GM12878 (cell line): ENCODE results near the gene WHAMM. TPM values are rescaled to one million over a fixed set of nuclear protein-coding genes. Genes with fewer than 3 reads are reported as not detected.

Experiments used
- BHLHE40 ChIP-seq, 2 experiments: fragments of 450-650 bp in 1 of 2; IDR thresholded peaks; 2 replicates each; pipeline ENCODE4 v1.6.1; 2011 to 2017; ENCODE audit warnings: low read depth in 2 of 2, borderline replicate concordance in 1 of 2, improper control_type of control experiment in 1 of 2, low read length in 1 of 2, mild to moderate bottlenecking in 1 of 2
- CBFB ChIP-seq: IDR thresholded peaks from 2 replicates; pipeline ENCODE4 v1.6.1; 2016; ENCODE audit warnings: antibody characterized with exemption, low read depth
- CHD1 ChIP-seq: IDR thresholded peaks from 2 replicates; pipeline ENCODE4 v1.6.1; 2012; ENCODE audit warnings: low read depth, low read length, improper control_type of control experiment
- CREM ChIP-seq: IDR thresholded peaks from 2 replicates; pipeline ENCODE4 v1.6.1; 2014; ENCODE audit warnings: antibody characterized with exemption, low read depth
- FOXM1 ChIP-seq: IDR thresholded peaks from 2 replicates; pipeline ENCODE4 v1.6.1; 2012; ENCODE audit warnings: low read depth, mild to moderate bottlenecking, inconsistent platforms, low read length, moderate library complexity
- GABPA ChIP-seq: IDR thresholded peaks from 2 replicates; pipeline ENCODE4 v1.6.1; 2014; ENCODE audit warnings: antibody characterized with exemption, low read depth, mild to moderate bottlenecking, inconsistent platforms
- IKZF1 ChIP-seq: fragments of 450-650 bp; conservative IDR thresholded peaks from 2 replicates; pipeline ENCODE4 v1.6.1; 2017; ENCODE audit warnings: antibody characterized with exemption, mild to moderate bottlenecking
- IKZF2 ChIP-seq, 2 experiments: fragments of 450-650 bp; IDR thresholded peaks; 2 replicates each; pipeline ENCODE4 v1.6.1; 2017; ENCODE audit warnings: mild to moderate bottlenecking in 2 of 2, moderate library complexity in 2 of 2
- MEF2A ChIP-seq: IDR thresholded peaks from 2 replicates; pipeline ENCODE4 v1.6.1; 2011; ENCODE audit warnings: low read depth, mild to moderate bottlenecking, low read length, moderate library complexity; ENCODE audit not compliant: insufficient read depth
- POU2F2 ChIP-seq: IDR thresholded peaks from 3 replicates; pipeline ENCODE4 v1.6.1; 2011; ENCODE audit warnings: low read depth, mild to moderate bottlenecking, low read length, borderline replicate concordance
- RUNX3 ChIP-seq: IDR thresholded peaks from 2 replicates; pipeline ENCODE4 v1.6.1; 2012; ENCODE audit warnings: low read length, inconsistent platforms
- SIN3A ChIP-seq: IDR thresholded peaks from 2 replicates; pipeline ENCODE4 v1.6.1; 2012; ENCODE audit warnings: low read depth, low read length, improper control_type of control experiment
- TBL1XR1 ChIP-seq: IDR thresholded peaks from 2 replicates; pipeline ENCODE4 v1.6.1; 2012; ENCODE audit warnings: low read depth, low read length, improper control_type of control experiment
- ZBED1 ChIP-seq: IDR thresholded peaks from 2 replicates; pipeline ENCODE4 v1.6.1; 2016; ENCODE audit warnings: borderline replicate concordance
- ZNF622 ChIP-seq: fragments of 450-650 bp; IDR thresholded peaks from 2 replicates; pipeline ENCODE4 v1.6.1; 2017; ENCODE audit warnings: mild to moderate bottlenecking, inconsistent platforms
- polyA plus RNA-seq, 11 experiments: library from polyadenylated mRNA; depleted of rRNA in 4 of 11; unstranded in 6 of 11; stranded (reverse) in 5 of 11; fragments of >200 nt; fragmentation: Nextera tagmentation in 4 of 11; fragmentation: Illumina TruSeq in 1 of 11; extraction: Ambion mirVana in 4 of 11; extraction: Trizol in 1 of 11; gene quantifications; 1 replicate in 1 of 11; 2 replicates in 10 of 11; pipeline versions ENCODE4 v1.2.1 to v1.2.3, GENCODE V29; 2011 to 2016; ENCODE audit warnings: inconsistent platforms in 2 of 11, missing spikeins in 2 of 11, low read depth in 1 of 11
- total RNA-seq, 4 experiments: library from RNA; depleted of rRNA in 3 of 4; stranded (reverse); fragments of >200 nt in 3 of 4; fragmentation: Illumina TruSeq in 1 of 4; extraction: Trizol in 1 of 4; gene quantifications; 2 replicates each; pipeline versions ENCODE4 v1.2.1 to v1.2.3, GENCODE V29; 2013 to 2021
- TF ChIP-seq, protein P1 (sequence below): IDR thresholded peaks from 2 replicates; pipeline ENCODE4 v1.6.1; 2012; ENCODE audit warnings: low read length, inconsistent platforms
- TF ChIP-seq, protein P2 (sequence below): fragments of 450-650 bp; IDR thresholded peaks from 2 replicates; pipeline ENCODE4 v1.6.1; 2017; ENCODE audit warnings: low read depth, mild to moderate bottlenecking, moderate library complexity
- TF ChIP-seq, protein P3 (sequence below): fragments of 450-650 bp; IDR thresholded peaks from 2 replicates; pipeline ENCODE4 v1.6.1; 2017; ENCODE audit warnings: antibody characterized with exemption, mild to moderate bottlenecking, moderate library complexity
- TF ChIP-seq, protein P4 (sequence below): IDR thresholded peaks from 2 replicates; pipeline ENCODE4 v1.6.1; 2012; ENCODE audit warnings: low read depth, low read length, improper control_type of control experiment
- TF ChIP-seq, protein P5 (sequence below): IDR thresholded peaks from 2 replicates; pipeline ENCODE4 v1.6.1; 2011; ENCODE audit warnings: borderline replicate concordance, low read depth, mild to moderate bottlenecking, moderate library complexity, low read length; ENCODE audit not compliant: insufficient read depth, poor library complexity, severe bottlenecking

Gene WHAMM
- total and polyA plus RNA-seq, 10 of the 15 experiments (the other 5 are each of a cell fraction or from before 2014, with no cell fraction given) = 0.87 to 6.7 (median 2.5) TPM

DNA sequence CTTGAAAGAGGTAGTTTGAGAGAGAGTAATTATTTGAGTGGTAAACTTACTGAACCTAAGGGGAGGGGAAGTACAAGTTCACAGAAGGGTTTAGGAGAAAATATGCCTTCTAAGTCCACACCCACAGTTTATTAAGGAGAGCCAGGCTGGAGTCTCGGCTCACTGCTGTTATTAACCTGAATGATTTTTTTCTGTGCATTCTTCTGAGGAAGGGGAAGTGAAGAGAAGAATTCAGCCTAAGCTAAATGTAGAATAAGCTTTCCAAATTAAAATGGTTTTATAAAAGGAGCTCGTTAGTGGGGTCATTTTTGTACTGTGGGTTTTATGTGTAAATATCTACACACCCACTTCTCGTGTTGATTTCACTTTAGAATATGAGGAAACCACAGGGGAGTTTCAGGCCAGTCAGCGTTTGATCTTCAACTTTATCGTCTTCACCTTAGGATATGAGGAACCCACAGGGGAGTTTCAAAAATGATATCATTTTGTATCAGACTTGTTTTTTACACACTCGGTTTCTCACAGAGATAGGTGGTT is 1.5 kb downstream of the WHAMM start (continued):
- TF ChIP-seq IKZF2 (IDR thresholded peaks at IDR 0.05) = peak; percentile 53 to 54; a peak in 2 of 4 replicates
- TF ChIP-seq, protein P1, sequence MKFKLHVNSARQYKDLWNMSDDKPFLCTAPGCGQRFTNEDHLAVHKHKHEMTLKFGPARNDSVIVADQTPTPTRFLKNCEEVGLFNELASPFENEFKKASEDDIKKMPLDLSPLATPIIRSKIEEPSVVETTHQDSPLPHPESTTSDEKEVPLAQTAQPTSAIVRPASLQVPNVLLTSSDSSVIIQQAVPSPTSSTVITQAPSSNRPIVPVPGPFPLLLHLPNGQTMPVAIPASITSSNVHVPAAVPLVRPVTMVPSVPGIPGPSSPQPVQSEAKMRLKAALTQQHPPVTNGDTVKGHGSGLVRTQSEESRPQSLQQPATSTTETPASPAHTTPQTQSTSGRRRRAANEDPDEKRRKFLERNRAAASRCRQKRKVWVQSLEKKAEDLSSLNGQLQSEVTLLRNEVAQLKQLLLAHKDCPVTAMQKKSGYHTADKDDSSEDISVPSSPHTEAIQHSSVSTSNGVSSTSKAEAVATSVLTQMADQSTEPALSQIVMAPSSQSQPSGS = peak; percentile 92
- TF ChIP-seq BHLHE40 (IDR thresholded peaks at IDR 0.05; ENCODE audit: borderline replicate concordance in 1 of 2, low read depth in 2 of 2, low read length in 1 of 2) = peak; percentile 59 to 71; a peak in 3 of 4 replicates
- TF ChIP-seq RUNX3 = peak; percentile 97
- peak; percentile 35 for TF ChIP-seq IKZF1
- TF ChIP-seq, protein P2, sequence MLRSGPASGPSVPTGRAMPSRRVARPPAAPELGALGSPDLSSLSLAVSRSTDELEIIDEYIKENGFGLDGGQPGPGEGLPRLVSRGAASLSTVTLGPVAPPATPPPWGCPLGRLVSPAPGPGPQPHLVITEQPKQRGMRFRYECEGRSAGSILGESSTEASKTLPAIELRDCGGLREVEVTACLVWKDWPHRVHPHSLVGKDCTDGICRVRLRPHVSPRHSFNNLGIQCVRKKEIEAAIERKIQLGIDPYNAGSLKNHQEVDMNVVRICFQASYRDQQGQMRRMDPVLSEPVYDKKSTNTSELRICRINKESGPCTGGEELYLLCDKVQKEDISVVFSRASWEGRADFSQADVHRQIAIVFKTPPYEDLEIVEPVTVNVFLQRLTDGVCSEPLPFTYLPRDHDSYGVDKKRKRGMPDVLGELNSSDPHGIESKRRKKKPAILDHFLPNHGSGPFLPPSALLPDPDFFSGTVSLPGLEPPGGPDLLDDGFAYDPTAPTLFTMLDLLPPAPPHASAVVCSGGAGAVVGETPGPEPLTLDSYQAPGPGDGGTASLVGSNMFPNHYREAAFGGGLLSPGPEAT = peak; percentile 92
- TF ChIP-seq GABPA = 0 out of 2 replicates have a peak, but pooled peaks have one; percentile 43
- TF ChIP-seq FOXM1 = peak; percentile 86; the same call in 1 of the 2 replicates
- peak; percentile 82; the same call in 1 of the 2 replicates for TF ChIP-seq CBFB
- peak; percentile 72 for TF ChIP-seq CREM
- no peak for TF ChIP-seq ZNF622
- peak; percentile 82 for TF ChIP-seq TBL1XR1
- peak; percentile 75 for TF ChIP-seq MEF2A
- TF ChIP-seq POU2F2 = 0 out of 3 replicates have a peak, but pooled peaks have one; percentile 11
- TF ChIP-seq ZBED1 = peak; percentile 80; the same call in 1 of the 2 replicates
- no peak for TF ChIP-seq CHD1
- TF ChIP-seq, protein P3, sequence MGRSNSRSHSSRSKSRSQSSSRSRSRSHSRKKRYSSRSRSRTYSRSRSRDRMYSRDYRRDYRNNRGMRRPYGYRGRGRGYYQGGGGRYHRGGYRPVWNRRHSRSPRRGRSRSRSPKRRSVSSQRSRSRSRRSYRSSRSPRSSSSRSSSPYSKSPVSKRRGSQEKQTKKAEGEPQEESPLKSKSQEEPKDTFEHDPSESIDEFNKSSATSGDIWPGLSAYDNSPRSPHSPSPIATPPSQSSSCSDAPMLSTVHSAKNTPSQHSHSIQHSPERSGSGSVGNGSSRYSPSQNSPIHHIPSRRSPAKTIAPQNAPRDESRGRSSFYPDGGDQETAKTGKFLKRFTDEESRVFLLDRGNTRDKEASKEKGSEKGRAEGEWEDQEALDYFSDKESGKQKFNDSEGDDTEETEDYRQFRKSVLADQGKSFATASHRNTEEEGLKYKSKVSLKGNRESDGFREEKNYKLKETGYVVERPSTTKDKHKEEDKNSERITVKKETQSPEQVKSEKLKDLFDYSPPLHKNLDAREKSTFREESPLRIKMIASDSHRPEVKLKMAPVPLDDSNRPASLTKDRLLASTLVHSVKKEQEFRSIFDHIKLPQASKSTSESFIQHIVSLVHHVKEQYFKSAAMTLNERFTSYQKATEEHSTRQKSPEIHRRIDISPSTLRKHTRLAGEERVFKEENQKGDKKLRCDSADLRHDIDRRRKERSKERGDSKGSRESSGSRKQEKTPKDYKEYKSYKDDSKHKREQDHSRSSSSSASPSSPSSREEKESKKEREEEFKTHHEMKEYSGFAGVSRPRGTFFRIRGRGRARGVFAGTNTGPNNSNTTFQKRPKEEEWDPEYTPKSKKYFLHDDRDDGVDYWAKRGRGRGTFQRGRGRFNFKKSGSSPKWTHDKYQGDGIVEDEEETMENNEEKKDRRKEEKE = no peak
- TF ChIP-seq, protein P4, sequence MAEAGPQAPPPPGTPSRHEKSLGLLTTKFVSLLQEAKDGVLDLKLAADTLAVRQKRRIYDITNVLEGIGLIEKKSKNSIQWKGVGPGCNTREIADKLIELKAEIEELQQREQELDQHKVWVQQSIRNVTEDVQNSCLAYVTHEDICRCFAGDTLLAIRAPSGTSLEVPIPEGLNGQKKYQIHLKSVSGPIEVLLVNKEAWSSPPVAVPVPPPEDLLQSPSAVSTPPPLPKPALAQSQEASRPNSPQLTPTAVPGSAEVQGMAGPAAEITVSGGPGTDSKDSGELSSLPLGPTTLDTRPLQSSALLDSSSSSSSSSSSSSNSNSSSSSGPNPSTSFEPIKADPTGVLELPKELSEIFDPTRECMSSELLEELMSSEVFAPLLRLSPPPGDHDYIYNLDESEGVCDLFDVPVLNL = no peak
- TF ChIP-seq, protein P5, sequence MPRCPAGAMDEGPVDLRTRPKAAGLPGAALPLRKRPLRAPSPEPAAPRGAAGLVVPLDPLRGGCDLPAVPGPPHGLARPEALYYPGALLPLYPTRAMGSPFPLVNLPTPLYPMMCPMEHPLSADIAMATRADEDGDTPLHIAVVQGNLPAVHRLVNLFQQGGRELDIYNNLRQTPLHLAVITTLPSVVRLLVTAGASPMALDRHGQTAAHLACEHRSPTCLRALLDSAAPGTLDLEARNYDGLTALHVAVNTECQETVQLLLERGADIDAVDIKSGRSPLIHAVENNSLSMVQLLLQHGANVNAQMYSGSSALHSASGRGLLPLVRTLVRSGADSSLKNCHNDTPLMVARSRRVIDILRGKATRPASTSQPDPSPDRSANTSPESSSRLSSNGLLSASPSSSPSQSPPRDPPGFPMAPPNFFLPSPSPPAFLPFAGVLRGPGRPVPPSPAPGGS = peak; percentile 48
- no peak for TF ChIP-seq SIN3A
